DMS 273 treated with DMSO at 0.1 percent for 48 hours (cell line): ENCODE results near the gene NUP133.
"Not testable (repeated sequence)": the region's sequence is repeated elsewhere in the genome, so short reads cannot be mapped to it uniquely, and the experiment has no call there.

ENCODE experiments used
- DNase-seq: peaks from one replicate; lab custom pipeline; 2025; lab: John Stamatoyannopoulos, UW

The NUP133 gene

DNA sequence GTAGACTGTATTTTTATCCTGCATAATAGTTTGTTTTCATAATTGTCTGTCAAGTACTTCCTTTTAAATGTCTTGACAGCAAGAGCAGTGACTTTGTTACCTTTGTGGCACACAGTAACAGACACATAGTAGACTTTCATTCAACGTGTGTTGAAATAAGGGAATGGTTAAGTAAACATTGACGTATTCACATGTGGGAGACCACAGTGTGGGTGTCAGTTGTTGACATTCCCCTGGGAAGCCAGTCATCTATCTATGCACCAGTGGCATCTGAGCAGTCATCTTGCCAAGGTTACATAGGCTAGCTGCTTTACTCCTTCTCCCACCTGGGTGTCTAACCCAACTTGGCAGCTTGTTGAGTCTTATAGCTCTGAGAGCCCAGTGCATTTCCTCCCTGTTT lies 1.4 kb upstream of the NUP133 start:
- no peak for DNase-seq

DNA sequence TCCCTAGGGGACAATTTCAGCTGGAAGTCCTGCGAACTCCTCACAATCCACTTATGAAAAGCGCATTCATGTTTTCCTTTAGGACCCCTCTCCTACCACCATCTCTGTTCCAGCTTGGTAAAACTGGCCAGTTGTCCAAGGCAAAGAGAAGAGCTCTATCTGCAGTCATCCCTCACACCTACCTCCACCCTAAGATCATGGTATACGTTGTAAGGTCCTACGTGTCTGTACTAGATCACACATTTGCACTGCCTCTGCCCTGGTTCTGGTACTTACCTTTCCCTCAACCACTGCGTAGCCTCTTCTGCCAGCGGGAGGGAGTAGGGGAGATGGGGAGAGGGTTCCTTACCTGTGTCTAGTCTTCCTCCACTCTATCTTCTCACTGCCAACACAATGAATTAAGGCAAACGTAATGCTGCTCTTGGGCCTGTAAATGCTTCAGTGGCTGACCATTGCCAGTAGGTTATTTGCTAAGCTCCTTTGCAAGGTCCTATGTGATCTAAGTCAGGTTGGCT lies 739 bp upstream of the NUP133 start:
- DNase-seq = no peak

DNA sequence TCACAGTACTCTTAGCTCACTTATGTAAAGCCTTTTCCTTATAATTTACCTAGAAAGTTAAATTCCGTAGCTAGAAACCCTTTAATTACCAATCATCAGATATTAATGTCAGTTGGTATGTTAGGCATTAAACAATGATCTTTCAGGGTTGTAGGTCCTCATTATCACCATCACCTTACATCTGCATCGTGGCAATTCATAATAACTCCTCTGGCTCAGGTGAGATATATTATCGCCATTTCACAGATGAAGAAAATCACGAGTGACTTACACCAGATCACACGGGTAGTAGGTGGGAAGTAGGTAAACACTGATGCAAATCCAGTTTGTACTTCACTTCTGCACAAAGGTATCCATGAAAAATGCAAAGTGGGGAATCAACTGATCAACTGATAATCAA lies 639 bp downstream of the NUP133 start:
- no peak for DNase-seq

DNA sequence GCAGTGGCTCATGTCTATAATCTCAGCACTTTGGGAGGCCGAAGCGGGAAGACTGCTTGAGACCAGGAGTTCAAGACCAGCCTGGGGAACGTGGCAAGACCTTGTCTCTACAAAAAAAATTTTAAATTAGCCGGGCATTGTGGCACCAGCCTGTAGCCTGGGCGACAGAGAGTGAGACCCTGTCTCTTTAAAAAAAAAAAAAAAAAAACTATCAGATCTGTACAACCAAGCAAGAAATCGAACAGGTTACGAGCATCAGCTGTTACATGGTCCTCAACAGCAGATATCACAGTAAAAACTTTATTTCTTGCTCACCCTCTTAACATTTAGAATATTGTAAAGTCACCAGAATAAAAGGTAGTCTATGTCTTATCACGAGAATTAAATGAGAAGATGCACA lies 1.5 kb downstream of the NUP133 start:
- DNase-seq = no peak

DNA sequence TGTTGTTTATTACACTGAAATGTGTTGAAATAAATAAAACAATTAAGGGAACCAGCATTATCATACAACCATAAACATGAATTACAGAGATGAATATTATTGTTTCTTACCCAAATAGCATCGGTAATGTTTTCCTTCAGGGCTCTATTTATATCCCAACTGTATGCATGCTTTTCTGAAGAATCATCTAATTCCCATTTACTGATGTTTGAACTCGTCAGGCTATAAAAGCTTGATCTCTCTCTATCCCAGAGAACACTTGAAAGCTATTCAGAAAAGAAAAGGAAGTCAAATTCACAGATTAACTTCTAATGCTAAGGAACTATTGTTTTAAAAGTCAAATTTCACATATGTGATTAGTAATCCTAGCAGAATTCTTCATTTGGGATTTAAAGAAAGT lies 12.4 kb downstream of the NUP133 start:
- DNase-seq = no peak

DNA sequence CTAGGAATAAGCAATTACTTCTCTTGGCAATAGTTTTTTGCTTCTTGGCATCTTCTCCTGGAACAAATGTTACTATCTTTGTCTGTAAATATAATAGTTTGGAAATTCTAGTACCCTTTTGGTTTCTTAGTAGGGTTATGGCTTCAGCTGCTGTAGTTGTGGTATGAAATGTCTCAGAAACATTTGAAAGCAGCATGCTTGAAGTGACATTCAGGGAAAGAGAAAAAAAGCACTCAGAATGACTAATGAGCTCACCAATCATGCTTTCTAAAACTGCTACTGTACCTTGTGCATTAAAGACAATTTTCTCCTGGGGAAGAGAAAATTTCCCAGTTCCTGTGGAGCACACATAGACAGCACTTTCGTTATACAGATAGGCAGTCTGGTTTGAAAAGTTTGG lies 21.0 kb downstream of the NUP133 start:
- DNase-seq = no peak

DNA sequence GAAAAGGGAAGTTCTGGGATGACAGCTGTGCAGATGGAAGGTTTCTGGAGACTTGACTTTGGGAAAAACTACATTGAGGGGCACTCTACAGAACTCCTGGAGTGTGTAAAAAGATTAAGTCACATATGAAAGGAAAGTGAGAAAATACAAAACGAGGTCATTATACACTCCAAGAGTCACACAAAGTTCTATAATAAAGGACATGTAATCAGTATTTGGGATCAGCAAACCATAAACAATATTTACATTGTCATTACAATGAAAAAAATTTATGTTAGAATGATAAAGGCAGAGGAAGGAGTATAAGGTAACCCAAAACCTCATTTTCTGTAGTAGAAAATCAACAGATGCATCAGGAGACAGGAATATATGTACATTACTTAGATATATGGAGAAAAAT lies 22.8 kb downstream of the NUP133 start:
- DNase-seq = no peak

DNA sequence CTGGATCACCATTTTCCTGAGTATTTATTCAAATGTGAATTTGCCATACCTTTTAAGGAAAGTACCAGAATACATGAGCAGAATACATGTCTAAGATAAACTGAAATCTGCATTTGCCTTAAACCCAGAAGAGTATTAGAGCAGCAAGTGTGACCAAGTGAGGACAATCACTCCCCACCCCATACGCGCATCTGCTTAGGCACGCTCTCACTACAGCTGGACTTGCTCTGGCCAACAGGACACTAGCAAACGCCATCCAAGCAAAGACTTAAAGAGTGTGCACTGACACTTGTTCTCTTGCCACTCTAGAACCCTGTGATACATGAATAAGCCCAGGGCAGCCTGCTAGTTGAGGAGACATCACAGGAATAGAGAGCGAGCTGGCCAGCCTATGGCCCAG lies 25.6 kb downstream of the NUP133 start:
- no peak for DNase-seq

DNA sequence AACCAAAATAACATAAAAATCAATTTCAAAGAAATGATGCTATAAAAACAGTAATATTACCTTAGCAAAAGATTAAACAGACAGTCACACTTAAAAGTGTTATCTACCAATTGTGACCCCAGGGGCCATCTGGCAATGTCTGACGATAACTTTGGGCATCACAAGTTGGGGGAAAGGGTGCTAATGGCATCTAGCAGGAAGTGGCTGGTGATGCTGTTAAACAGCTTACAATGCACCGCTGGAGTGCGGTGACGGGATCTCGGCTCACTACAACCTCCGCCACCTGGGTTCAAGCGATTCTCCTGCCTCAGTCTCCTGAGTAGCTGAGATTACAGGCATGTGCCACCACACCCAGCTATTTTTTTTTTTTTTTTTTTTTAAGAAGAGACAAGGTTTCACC lies 27.6 kb downstream of the NUP133 start:
- no peak for DNase-seq

DNA sequence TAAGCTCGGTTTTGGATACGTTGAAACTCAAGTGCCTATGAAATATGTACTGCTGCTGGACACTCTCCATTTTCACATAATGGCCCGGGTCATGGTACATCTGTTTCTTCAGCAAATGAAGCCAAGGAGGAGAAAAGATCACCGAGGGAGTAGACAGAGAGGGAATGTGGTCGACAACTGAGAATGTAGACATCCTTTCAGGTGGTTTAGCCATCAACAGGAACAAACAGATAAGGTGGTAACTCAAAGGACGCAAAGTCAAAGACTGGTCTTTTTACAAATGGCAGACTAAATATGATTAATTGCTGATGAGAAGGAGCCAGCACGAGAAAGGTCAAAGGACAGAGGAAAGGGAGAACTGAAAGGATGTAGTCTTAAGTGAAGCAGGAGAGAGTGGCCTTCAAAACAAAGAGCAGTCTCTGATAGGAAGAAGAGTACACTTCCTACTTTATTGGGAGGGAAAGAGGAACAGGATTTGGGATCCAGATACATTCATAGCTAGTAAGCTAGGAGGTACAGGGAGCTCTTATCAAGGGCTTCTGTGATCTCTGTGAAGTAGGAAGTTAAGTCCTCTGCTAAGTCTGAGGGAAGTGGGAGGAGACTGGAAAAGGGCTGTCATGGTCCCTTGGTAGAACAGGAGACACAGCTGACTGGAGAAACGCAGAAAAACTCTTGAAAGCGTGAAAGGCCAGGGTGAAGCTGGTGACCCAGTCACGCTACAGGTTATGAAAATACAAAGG lies 28.3 kb downstream of the NUP133 start:
- no peak for DNase-seq

DNA sequence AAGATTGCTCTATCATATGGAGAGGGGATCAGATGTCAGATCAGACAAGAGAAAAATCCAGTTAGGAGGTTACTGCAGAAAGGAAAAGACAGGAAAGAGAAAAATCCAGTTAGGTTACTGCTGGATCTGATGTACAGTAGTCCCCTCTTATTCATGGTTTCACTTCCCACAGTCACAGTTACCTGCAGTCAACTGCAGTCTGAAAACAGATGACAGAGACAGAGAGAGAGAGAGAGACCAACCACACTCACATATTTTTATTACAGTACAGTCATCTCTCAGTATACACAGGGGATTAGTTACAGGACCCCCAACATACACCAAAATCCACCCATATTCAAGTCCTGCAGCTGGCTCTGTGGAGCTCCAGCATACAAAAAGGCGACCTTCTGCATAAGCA lies 29.3 kb downstream of the NUP133 start:
- no peak for DNase-seq

DNA sequence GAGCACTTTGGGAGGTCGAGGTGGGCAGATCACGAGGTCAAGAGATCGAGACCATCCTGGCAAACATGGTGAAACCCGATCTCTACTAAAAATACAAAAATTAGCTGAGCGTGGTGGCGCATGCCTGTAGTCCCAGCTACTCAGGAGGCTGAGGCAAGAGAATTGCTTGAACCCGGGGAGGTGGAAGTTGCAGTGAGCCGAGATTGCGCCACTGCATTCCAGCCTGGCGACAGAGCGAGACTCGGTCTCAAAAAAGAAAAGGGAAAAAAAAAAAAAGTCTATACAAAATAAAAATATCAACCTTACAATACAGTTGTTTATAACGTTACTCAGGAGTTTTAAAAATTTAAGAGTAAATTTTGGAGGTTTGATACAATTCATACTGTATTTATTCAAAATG lies 32.3 kb downstream of the NUP133 start:
- DNase-seq = not testable (repeated sequence)

DNA sequence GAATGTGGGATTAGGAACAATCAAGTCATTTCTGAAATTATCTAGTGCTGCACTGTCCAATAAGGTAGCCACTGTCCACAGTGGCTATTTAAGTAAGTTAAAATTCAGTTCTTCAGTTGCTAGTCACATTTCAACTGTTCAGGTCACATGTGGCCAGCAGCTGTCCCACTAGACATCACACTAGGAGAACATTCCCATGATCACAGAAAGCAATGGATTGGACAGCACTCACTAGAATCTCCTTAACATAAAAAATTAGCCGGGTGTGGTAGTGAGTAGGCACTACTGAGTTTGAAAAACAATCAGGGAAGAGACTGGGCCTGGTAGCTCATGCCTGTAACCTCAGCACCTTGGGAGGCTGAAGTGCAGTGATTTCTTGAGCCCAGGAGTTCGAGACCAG lies 33.6 kb downstream of the NUP133 start:
- DNase-seq = no peak

DNA sequence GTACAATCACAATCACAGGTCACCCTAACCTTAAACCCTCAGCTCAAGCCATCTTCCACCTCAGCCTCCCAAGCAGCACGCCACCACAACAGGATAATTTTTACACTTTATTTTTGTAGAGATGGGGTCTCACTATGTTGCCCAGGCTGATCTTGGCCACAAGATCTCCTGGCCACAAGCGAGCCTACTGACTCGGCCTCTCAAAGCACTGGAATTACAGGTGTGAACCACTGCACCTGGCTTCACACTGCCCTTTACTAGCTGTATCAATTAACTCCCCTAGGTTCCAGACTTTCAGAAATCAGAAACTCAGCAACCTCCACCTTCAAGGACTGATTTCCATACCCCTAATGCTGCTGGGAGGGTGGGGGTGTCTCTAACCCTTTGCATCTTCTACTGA lies 37.0 kb downstream of the NUP133 start:
- no peak for DNase-seq

DNA sequence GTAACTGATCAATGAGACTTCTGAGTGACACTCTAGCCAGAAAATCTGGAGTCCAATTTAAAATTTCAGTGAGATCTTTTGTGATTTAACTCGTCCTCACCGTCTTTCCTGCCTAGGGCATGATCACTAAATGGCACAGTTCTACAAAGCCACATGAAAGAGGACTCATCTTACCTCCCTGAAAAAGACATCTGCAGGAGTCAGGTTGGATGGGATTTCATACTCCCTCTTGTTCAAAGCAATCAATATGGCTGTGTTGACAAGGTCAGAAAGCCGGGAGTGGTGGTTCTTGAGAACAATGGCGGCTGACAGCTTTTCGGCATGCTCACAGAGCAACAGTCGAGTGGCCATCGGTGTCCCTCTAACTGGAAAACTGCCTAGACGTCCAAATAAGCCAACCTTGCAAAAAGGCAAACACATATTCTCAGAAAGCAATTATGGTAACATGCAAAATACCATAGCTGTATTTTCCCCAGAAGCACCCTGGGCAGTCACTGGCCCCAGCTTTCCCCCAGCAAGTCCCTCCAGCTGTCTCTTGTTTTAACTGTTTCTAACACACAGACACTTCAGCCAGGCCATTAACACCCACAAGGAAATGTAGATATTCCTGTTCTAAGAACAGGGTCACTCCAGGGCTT lies 37.6 kb downstream of the NUP133 start:
- no peak for DNase-seq

DNA sequence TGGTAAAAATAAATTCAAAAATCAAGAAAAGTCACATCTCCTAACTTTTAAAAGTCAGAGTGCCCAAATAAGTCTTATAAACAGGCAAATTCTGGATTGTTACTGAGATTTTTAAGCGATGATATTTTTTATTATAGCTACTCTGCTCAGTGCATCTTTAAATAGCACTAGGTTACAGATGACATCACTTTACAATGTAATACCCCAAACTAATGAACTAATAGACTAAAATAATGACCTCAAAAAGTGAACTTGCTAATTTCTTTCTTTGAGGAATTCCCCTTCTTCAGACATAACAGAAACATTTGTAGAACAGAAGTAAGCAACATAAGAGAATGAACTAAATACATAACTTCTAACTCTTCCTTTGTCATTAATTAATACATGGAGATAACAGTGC lies 41.3 kb downstream of the NUP133 start:
- no peak for DNase-seq

DNA sequence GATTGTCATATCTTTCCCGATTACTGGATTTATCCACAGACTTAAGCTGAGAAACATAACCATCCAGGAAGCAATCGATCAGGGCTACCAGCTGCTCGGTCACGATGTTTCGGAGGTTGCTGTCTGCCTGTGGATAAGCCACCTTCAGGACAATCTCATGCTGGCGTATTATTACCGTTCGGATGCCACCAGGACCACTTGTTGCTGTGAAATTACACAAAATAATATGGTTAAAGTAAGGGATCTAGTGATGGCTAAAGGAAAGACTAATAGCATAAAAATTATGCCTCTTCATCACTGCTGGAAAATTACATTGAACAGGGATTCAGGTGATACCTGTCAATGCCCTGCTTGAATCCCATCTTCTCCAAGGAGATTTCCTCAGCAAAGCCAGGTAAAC lies 43.5 kb downstream of the NUP133 start:
- no peak for DNase-seq

DNA sequence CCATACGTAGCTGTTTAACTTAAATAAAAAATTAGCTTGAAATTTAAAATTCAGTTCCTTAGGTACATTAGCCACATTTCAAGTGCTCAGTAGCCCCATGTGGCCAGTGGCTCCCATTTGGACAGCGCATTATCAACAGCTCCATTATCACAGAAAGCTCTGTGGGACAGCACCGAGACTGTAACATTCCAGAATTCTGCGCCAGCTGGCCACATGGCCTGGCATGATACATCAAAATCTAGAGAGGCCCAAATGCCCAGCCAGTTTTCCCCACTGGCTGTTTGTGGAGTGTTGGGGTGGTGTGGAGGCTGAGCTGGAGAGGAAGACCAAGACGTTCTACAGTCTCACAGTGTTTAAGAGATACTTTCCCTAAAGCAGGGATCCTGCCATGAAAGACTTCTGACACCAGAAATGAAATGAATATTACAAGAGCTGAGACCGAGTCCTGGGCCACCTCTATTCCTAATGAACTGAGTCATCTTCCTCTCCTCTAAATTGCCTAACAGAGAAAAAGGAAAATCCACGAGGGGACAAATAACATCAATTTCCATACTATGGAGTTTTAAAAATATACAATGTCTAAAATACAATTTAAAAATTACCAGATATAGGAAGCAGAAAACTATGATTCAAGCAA lies 47.0 kb downstream of the NUP133 start:
- DNase-seq = no peak

DNA sequence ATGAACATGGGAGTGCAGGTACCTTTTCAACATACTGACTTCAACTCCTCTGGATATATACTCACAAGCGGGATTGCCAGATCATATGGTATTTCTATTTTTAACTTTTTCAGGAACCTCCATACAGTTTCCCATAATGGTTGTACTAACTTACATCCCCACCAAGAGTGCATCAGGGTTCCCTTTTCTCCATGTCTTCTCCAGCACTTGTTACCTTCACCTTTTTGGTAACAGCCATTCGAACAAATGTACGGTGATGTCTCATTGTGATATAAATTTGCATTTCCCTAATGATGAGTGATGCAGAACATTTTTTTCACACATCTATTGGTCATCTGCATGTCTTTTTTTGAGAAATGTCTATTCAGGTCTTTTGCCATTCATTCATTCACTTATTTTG lies 48.3 kb downstream of the NUP133 start:
- no peak for DNase-seq

DNA sequence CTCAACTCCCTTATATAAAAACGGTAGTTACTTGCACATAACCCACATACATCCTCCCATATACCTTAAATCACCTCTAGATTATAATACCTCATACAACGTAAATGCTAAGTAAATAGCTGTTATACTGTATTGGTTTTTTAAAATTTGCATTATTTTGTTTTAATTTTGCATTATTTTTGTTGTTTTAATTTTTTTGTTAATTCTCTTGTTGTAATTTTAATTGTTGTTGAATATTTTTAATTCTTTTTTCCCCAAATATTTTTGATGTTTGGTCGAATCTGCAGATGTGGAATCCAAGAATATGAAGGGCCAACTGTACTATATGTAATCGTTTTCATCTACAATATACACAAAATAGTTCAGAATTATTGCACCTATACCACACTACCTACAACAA lies 50.7 kb downstream of the NUP133 start:
- no peak for DNase-seq

DNA sequence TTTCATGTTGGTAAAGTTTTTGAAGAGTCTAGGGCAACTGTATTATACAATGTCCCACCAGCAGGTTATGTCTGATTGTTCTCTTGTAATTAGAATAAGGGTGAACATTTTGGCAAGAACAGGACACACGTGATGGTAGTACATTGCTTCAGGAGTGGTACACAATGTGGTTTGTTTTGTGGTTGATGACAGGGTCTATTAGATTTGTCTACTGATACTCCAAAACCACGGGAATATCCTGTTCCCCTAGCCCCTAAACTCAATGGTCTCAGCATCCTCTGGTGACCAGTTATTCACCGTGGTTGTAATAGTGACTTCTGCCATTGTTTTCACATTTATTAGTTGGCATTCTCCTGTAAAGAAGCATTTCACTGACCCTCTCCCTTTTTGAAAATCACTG lies 52.1 kb downstream of the NUP133 start:
- DNase-seq = no peak

DNA sequence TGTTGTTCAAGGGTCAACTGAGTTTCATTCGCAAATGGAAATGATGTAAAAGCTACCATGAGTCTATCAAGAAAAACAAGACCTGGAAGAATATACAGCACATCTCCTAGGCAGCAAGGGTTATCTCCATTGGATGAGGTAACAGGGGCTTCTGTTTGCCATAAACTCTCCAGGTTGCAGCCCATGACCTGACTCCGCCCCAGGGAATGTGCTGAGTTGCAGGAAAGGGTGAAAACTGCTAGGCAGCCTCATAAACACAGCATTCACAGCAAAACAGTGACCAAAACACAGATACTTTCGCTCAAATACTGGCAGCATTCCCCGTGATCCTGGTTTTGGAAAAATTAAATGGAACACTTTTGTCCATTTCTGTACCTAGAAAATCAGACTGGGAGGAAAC lies 54.1 kb downstream of the NUP133 start:
- no peak for DNase-seq
